ENCODE data around the gene CIB2.

Gene CIB2

DNA sequence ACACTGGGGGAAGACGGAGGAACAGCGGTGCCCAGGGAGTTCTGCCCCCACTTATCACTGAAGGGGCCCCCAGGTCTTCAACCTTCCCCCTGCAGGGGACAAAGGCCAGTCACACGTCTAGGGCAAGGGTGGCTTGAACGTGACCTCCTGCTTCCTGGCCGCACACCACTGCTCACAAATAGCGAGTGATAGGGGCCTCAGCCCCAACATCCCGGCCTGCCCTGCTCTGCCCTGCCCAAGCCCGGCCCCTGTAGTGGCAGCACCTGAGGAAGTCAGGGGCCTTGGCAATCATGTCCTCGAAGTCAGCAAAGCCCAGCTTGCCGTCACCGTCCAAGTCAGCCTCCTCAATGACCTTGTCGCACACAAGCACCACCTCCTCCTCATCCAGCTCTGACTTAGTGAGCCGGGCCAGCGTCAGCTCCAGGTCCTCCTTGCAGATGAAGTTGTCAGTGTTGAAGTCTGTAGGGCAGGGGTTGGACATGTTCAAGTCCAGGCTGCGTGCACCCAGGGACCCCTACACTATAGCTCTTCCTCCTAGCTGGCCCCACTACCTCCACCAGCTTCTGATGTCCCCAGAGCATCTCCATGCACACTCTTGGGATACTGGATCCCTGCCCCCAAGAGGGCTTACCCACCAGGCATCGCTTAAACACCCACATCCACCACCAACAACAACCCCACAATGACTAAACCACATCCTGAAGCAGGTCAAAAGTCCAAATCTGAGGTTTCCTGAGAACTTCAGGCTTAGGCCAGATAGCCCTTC, 25.6 kb downstream of the CIB2 start:
- FAIRE-seq = no peak

GRCh38 chr15:78104566-78105475, 26.4 kb downstream of the CIB2 start:
- FAIRE-seq = no peak

DNA sequence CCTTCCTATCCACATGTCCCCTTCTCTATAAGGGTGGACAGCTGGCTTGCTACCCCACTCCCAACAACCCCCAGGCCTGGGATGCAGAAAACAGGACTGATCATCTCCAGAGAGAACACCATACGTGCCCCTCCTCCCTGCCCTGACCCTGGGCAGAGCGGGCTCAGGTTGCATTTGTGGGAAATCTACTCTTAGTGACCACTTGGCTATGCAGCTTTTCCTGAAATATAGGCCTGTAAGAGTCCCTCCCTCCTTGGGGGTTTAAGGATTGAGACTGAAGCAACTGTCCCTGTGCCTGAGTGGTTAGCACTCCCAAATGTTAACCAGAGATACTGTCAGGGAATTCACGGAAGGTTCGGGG, 27.1 kb downstream of the CIB2 start:
- FAIRE-seq = no peak

DNA sequence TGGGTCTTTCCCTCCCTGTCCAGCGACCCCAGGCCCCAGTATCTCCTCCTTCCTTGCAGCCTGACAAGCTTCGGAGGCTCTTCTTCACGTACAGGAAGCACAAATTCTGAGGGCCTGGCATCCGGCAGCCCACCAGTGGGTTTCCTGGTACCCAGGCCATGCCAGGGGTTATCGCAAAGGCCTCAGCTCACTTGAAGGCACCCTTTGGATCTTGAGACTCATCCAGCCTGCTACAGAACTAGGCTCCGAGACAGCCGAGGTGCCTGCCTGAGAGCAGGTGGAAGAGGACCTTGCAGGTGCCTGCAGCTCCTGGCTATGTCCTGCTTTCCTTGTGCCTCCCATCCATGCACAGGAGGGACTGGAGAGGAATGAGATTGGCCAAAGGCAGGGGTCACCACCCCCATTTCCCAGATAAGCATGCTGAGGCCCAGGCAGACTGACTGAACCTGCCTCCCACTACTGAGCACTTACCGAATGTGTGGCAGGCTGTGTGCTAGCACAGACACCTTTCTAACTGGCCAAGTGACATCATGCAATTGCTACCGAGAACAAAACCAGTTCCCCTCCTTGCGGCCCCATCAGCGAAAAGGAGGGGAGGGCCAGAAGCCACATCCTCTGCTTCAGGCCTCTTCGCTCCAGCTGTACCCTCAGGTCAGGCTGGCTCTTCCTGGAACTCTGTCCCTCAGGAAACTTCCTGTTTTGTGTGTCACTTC, 27.7 kb downstream of the CIB2 start:
- FAIRE-seq = no peak

GRCh38 chr15:78102741-78103140, 28.5 kb downstream of the CIB2 start:
- FAIRE-seq = no peak

DNA sequence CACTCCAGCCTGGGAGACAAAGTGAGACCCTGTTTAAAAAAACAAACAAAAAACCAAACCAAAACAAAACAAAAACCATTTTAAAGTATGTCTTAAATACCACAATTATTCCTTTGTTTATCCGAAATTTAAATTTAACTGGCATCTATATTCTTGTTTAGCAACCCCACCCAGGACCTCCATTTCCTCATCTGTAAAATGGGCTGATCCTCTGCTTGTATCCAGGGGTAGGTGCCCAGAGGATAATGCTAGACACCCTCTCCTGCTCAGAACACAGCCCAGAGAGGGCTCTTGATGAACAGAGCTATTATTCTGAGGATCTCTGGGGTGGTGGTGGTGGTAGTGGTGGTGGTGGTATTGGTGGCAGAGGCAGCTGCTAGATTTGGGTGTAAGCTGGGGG, 29.0 kb downstream of the CIB2 start:
- FAIRE-seq = no peak

- FAIRE-seq = no peak
These were observed 29.7 kb downstream of the CIB2 start for GRCh38 chr15:78101423-78102105.

DNA sequence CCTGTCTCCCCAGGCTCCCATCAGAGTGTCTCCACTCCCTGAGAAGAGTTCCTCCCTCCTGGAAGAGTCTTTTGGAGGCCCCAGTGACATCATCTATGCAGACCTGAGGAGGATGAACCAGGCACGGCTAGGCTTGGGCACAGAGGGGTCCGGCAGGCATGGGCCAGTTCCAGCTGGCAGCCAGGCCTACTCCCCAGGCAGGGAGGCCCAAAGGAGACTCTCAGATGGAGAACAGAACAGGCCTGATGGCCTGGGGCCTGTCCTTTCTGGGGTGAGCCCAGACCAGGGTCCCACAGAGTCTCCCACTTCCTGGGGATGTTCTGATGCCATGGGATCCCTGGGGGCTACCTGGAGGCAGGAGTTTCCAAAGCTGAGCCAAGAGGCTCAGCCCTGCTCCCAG, 30.4 kb downstream of the CIB2 start:
- FAIRE-seq = no peak

- FAIRE-seq = no peak
These were observed 33.0 kb downstream of the CIB2 start for GRCh38 chr15:78098131-78098755.

GRCh38 chr15:78097667-78098066, 33.6 kb downstream of the CIB2 start:
- FAIRE-seq = no peak

GRCh38 chr15:78093242-78094020, 37.8 kb downstream of the CIB2 start:
- FAIRE-seq = no peak

DNA sequence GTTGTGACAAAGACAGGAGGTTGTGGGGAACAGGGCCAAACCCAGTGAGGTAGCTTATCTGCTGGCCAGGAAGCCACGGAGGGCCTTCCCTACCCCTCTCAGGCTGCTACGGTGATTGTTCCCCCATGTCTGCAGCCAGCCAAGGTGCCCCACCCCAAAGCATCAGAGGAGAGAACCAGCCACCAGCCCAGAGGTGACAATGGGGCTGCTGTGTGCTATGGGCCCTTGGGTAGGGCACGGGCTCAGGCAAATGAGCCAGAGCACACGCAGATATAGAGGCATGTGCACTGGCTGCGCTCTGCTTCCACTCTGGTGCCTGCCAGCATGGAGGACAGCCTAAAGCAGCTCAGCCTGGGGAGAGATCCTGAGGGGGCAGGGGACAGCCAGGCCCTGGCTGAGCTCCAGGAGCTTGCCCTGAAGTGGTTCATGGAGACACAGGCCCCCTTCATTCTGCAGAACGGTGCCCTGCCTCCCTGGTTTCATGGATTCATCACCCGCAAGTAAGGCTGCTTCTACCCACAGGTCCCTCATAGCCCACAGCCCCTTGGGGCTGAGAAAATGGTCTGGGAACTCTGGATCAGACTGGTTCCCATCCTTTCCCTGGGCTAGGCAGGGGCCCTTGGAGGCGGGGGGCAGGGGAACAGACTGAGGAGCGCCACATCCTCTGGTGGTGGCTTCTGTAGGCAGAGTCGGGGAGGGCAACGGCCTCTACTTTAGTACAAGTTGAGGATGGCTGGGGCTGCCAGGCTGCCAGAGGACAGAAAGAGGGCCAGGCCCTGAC, 38.8 kb downstream of the CIB2 start, which contains the start of gene SH2D7:
Gene SH2D7 (plus strand): TSS at position 301 of the 781 bp plus-strand sequence. CDS start 24 bp downstream, at position 325.
- no peak for FAIRE-seq

DNA sequence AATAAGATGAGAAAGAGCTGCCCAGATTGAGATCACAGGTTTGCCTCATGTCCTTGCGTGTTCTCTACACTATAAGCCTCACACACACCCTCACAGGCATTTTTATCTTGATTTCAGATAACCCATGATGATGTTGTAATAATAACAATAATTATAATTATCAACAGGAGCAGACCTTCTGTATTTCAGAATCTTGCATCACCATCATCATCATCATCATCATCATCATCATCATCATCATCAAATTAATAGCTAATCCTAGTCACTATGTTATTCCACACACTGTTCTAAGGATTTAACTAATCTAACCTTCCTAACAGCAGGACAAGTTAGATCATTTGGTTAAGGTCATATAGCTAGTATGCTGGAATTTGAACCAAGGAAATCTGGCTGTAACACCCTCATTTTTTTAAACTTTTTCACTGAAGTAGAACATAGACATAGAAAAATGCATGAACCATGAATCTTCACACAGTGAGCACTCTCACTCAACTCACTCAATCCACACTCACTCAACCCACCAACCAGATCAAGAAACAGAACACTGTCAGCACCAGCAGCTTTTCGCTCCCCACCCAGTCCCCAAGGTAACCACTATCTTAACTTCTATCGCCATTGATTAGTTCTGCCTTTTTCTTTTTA, 40.7 kb downstream of the CIB2 start:
- FAIRE-seq = no peak

DNA sequence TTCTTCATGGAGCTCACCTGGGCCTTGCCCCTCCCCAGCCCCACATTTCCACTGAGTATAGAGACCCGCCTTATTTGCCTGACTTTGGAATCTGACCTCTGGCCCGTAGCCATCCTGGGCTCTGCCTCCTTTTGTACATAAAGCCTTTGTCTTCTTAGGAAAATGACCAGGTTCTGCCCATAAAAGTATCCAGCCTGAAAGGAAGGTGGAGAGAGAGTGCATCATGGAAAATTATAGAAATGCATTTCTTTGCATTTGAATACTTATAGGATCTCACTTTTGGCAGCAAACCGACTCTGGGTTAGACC, 42.5 kb downstream of the CIB2 start:
- FAIRE-seq = no peak

DNA sequence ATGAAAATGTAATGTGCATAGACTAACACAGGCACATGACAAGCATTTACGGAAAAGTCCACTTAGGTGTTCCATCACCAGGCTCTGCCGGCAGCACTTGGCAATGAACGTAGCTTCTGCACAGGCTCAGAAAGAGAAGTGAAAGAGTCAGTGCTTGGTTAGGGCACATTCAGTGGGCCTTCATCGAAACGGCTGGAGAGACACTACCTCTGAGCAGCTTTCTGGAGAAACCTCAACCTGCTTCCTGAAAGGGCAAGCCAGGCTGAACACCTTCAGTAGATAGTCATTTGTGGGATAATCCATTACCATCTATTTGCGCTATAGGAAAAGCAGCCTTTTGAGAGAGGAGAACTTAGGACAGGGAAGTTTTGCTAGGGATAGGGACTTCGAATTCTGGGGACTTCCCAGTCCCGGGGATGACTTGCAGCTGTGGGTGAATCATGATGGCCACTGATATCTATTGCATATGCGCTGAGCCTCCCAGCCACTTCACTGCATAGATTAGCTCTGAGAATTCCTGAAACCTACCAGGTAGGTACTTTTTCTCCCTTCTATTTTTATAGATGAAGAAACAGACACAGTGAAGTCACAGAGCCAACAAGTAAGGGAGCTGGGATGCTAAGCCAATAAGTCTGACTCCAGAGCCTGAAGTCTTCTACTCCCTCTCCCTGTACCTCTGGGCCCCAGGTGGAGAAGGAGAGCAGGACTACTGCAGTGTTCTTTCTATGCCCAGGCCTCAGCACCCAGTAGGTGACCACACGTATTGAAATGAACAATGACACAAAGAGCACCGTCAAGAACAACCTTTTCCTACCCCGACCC, 43.1 kb downstream of the CIB2 start:
- FAIRE-seq = no peak

DNA sequence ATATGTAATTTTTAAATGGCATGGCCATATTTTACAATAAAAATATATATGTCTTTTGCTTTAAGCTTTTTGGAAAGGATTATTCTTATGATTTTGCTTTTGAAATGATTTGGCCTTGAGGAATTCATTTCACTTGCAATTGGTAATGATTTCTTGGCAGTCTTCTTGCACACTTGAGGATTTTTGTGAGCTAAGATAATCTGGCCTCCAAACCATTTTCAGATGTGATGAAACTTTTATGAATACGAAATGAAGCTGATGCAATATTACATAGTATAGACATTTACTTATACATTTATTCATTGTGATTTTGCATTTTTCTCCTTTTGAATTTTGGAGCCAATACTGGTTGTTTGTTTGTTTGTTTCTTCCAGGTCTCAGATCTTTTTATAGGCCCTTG, 45.3 kb downstream of the CIB2 start:
- FAIRE-seq = no peak

GRCh38 chr15:78084449-78084750, 46.8 kb downstream of the CIB2 start:
- FAIRE-seq = no peak

DNA sequence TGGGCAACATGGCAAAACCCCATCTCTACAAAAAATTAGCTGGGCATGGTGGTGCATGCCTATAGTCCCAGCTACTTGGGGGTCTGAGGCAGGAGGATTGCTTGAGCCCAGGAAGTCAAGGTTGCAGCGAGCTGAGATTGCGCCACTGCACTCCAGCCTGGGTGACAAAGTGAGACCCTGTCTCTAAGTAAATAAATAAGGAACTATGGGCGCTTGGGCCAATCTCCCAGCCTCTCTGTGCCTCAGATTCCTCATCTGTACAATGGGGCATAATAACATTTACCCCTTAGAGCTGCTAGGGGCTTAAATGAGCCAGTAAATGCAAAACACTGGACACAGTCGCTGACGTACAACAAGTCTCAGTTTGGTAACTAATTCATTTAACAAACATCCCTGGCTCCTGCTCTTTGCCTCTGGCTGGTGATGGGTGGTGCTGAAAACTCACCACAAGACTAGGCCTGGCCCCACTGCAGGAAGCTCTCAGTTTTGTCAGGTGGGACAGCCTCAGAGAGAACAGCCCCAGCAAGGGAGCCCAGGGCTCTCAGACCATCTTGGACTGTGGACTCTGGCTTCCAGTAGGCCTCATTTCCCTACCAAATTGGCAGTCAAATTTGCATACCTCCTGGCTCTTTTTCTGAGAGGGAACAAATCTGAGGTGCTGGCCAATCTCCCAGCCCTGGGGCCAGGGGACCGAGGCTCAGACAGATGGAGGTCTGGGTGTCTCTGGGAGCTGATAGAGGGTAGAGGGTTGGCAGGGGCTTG, 47.4 kb downstream of the CIB2 start:
- FAIRE-seq = no peak

DNA sequence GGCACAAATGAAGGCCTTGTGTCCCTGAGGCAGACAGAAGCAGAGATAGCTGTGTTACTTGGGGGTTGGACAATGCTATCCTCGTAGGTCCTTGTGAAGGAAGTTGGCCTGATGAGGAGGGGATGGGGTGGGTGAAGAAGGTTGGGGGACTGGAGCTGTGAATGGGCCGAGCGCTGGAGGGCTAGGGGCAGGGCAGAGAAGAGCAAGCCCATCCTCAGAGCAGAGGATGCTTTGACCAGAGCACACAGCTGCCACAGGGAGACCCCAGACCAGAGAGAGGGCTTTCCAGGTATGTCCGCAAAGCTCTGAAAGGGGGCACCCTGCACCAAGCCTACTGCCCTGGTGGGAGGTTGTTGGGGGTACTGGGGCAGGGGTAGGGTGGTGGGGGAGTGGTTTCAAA, 48.1 kb downstream of the CIB2 start:
- FAIRE-seq = no peak
